Activated naive CD4-positive, alpha-beta T cell treated with anti-CD3 and anti-CD28 coated beads for 36 hours (primary cell): ENCODE measurements around the gene SEC14L3. TPM values are rescaled to one million over a fixed set of nuclear protein-coding genes. Genes with fewer than 3 reads are reported as not detected.

Experiments used
- CTCF ChIA-PET: fragments of 350-600 bp; sonication (Branson Sonifier 250); formaldehyde crosslinking; loops from one replicate; lab custom pipeline; 2021; ENCODE audit warnings: antibody characterized with exemption; lab: Charles Lee
- DNase-seq: peaks from one replicate; pipeline ENCODE4 v3.0.0-alpha.2; 2020
- H3K27ac Mint-ChIP-seq: one replicate; pipeline ENCODE4 v1.8.0; 2021; ENCODE audit warnings: mild to moderate bottlenecking, mixed read lengths
- H3K27me3 Mint-ChIP-seq: one replicate; pipeline ENCODE4 v1.8.0; 2021; ENCODE audit warnings: low read depth, mixed read lengths
- H3K36me3 Mint-ChIP-seq: one replicate; pipeline ENCODE4 v1.8.0; 2021; ENCODE audit warnings: low read depth, mixed read lengths
- H3K4me1 Mint-ChIP-seq: one replicate; pipeline ENCODE4 v1.8.0; 2021; ENCODE audit warnings: low read depth, mixed read lengths
- H3K4me3 Mint-ChIP-seq: one replicate; pipeline ENCODE4 v1.8.0; 2021; ENCODE audit warnings: mild to moderate bottlenecking, moderate library complexity, mixed read lengths
- H3K9me3 Mint-ChIP-seq: one replicate; pipeline ENCODE4 v1.8.0; 2021; ENCODE audit warnings: mixed read lengths
- intact Hi-C: fragments of 100-400 bp; cut with micrococcal nuclease; formaldehyde crosslinking; loops from one replicate; pipeline ENCODE4 v1.15.1; 2023
- total RNA-seq, 2 experiments: library from RNA; stranded (reverse); gene quantifications; one replicate each; pipeline ENCODE4 v1.2.3, GENCODE V29; 2021

SEC14L3 gene
- total RNA-seq, 2 experiments from 2014 or later: not detected

DNA sequence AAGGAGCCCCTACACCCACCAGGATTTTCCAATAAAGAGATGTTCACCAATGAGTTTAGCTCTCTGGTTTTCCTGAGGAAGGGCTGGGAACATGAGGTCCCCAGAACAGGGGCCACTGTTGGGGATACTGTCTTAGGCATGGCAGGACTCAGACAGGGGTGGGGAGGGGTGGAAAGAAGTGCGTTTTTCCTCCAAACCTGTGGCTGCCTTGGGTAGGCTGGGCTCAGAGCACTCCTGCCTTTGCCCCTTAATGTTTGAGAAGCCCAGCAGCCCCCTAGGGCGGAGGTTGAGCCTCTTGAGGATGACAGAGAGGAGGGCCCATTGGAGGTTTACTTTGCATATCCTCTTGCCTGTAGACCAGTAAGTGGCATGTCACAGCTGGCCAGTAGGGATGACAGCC, 35.6 kb downstream of the SEC14L3 start:
- H3K4me1 Mint-ChIP-seq: peaks cover 22% of the 10 kb centered on the region
- intact Hi-C loops: loop anchor here (5.0 kb wide), 1 partner anchor 156 kb away; the partner anchor contains the start of gene PES1
- H3K36me3 Mint-ChIP-seq: peaks cover 7% of the 10 kb centered on the region
- H3K27ac Mint-ChIP-seq: peak overlapping the region; percentile 95
- H3K4me3 Mint-ChIP-seq: peak overlapping the region; percentile 84
- peaks cover 8% of the 10 kb centered on the region for H3K9me3 Mint-ChIP-seq
- peaks cover 12% of the 10 kb centered on the region for H3K27me3 Mint-ChIP-seq
- CTCF ChIA-PET: interaction anchor here (1.2 to 3.3 kb wide), 4 partner anchors 8 to 148 kb away, joined by 3 to 11 read pairs (median 8); no protein-coding TSS in a partner anchor
- no peak for DNase-seq

GRCh38 chr22:30435674-30436126, 36.1 kb downstream of the SEC14L3 start:
- intact Hi-C loops: loop anchor here (1.0 to 5.0 kb wide), 2 partner anchors 11 to 157 kb away; partner anchors contain the start of gene PES1
- Mint-ChIP-seq H3K4me1 (peaks cover 22% of the 10 kb centered on the region), H3K4me3 (peak overlapping the region; percentile 84), H3K27me3 (peaks cover 12% of the 10 kb centered on the region), H3K27ac (peak overlapping the region; percentile 95), H3K9me3 (peaks cover 8% of the 10 kb centered on the region), H3K36me3 (peaks cover 7% of the 10 kb centered on the region)
- CTCF ChIA-PET: interaction anchor here (1.2 to 3.3 kb wide), 5 partner anchors 9 to 148 kb away, joined by 3 to 11 read pairs (median 7); no protein-coding TSS in a partner anchor
- peak; percentile 90 for DNase-seq

DNA sequence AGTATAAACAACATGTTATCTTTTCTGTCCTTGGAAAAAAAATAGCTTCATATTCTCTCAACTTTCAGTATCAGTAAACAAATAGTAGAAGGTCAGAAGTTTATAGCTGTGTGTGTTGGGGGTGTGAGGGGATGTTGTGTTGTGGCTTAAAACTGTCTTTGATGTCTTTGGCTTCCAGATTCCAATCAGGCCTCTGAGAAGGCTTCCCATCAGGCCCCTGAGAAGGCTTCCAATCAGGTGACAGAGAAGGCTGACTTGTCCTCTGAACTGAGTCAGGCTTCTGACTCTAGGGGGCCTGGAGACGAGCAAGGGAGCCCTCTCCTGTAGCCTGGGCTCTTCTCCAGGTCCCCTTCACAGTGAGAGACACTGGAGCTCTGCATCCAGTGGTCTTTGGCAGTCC, 37.0 kb downstream of the SEC14L3 start:
- intact Hi-C loops: loop anchor here (1.0 to 5.0 kb wide), 2 partner anchors 11 to 157 kb away; partner anchors contain the start of gene PES1
- H3K4me3 Mint-ChIP-seq: peak overlapping the region; percentile 84
- CTCF ChIA-PET: interaction anchor here (0.5 to 3.3 kb wide), 5 partner anchors 8 to 147 kb away, joined by 3 to 16 read pairs (median 5); no protein-coding TSS in a partner anchor
- peaks cover 6% of the 10 kb centered on the region for H3K27me3 Mint-ChIP-seq
- peaks cover 22% of the 10 kb centered on the region for H3K4me1 Mint-ChIP-seq
- H3K27ac Mint-ChIP-seq: peak overlapping the region; percentile 95
- no peak for DNase-seq
- H3K36me3 Mint-ChIP-seq: peaks cover 7% of the 10 kb centered on the region
- peaks cover 8% of the 10 kb centered on the region for H3K9me3 Mint-ChIP-seq

DNA sequence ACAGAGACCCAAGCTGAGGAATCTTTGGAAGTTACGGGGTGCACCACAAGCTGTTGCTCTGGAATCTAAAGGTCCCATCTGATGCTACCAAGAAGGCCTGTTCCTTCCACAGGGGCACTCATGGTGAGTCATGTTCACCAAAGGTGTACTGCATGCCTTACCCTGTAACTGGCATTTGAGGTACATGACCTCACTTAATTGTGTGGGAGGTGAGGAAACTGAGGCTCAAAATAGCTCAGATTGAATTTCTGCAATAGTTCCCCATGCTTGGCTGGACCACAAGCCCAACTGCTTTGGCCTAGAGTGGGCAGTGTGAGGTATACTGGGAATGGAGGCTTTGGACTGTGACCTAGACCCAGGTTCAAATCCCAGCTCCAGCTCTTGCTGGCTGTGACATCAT, 38.0 kb downstream of the SEC14L3 start:
- H3K36me3 Mint-ChIP-seq: peaks cover 7% of the 10 kb centered on the region
- intact Hi-C loops: no loop called here
- peak overlapping the region; percentile 95 for H3K27ac Mint-ChIP-seq
- no peak for DNase-seq
- CTCF ChIA-PET: interaction anchor here (1.2 to 2.7 kb wide), 3 partner anchors 10 to 12 kb away, joined by 4 to 16 read pairs (median 4); no protein-coding TSS in a partner anchor
- H3K27me3 Mint-ChIP-seq: peaks cover 6% of the 10 kb centered on the region
- no peak overlapping the region for H3K4me3 Mint-ChIP-seq
- H3K4me1 Mint-ChIP-seq: peaks cover 22% of the 10 kb centered on the region
- peaks cover 8% of the 10 kb centered on the region for H3K9me3 Mint-ChIP-seq

GRCh38 chr22:30433227-30433626, 38.6 kb downstream of the SEC14L3 start:
- no peak for DNase-seq
- peaks cover 22% of the 10 kb centered on the region for H3K4me1 Mint-ChIP-seq
- H3K4me3 Mint-ChIP-seq: no peak overlapping the region
- peaks cover 1% of the 10 kb centered on the region for H3K27me3 Mint-ChIP-seq
- intact Hi-C loops: no loop called here
- CTCF ChIA-PET: interaction anchor here (1.6 to 2.7 kb wide), 2 partner anchors 9 to 13 kb away, joined by 4 to 16 read pairs; no protein-coding TSS in a partner anchor
- peaks cover 7% of the 10 kb centered on the region for H3K36me3 Mint-ChIP-seq
- H3K27ac Mint-ChIP-seq: no peak overlapping the region
- peaks cover 8% of the 10 kb centered on the region for H3K9me3 Mint-ChIP-seq

GRCh38 chr22:30432520-30432919, 39.3 kb downstream of the SEC14L3 start:
- Mint-ChIP-seq H3K4me1 (peaks cover 22% of the 10 kb centered on the region), H3K9me3 (peaks cover 8% of the 10 kb centered on the region), H3K4me3 (no peak overlapping the region), H3K27me3 (no peaks in the 10 kb centered on the region), H3K36me3 (peaks cover 7% of the 10 kb centered on the region), H3K27ac (no peak overlapping the region)
- intact Hi-C loops: no loop called here
- CTCF ChIA-PET: interaction anchor here (1.6 kb wide), 1 partner anchor 14 kb away, joined by 4 read pairs; no protein-coding TSS in a partner anchor
- DNase-seq: no peak

GRCh38 chr22:30432096-30432495, 39.7 kb downstream of the SEC14L3 start:
- intact Hi-C loops: no loop called here
- H3K4me3 Mint-ChIP-seq: no peak overlapping the region
- H3K4me1 Mint-ChIP-seq: peaks cover 26% of the 10 kb centered on the region
- peaks cover 8% of the 10 kb centered on the region for H3K9me3 Mint-ChIP-seq
- CTCF ChIA-PET: interaction anchor here (1.3 kb wide), 1 partner anchor 40 kb away, joined by 3 read pairs; no protein-coding TSS in a partner anchor
- no peak overlapping the region for H3K27ac Mint-ChIP-seq
- H3K27me3 Mint-ChIP-seq: no peaks in the 10 kb centered on the region
- peaks cover 7% of the 10 kb centered on the region for H3K36me3 Mint-ChIP-seq
- no peak for DNase-seq

- Mint-ChIP-seq H3K9me3 (peaks cover 8% of the 10 kb centered on the region), H3K36me3 (peaks cover 10% of the 10 kb centered on the region), H3K27me3 (no peaks in the 10 kb centered on the region), H3K4me1 (peaks cover 30% of the 10 kb centered on the region), H3K27ac (no peak overlapping the region), H3K4me3 (no peak overlapping the region)
- intact Hi-C loops: no loop called here
- CTCF ChIA-PET: interaction anchor here (1.1 to 1.3 kb wide), 5 partner anchors 35 to 142 kb away, joined by 3 to 4 read pairs (median 3); partner anchors contain the start of genes CASTOR1 and SEC14L2
- no peak for DNase-seq
Measured at GRCh38 chr22:30430933-30431332, 40.9 kb downstream of the SEC14L3 start.

DNA sequence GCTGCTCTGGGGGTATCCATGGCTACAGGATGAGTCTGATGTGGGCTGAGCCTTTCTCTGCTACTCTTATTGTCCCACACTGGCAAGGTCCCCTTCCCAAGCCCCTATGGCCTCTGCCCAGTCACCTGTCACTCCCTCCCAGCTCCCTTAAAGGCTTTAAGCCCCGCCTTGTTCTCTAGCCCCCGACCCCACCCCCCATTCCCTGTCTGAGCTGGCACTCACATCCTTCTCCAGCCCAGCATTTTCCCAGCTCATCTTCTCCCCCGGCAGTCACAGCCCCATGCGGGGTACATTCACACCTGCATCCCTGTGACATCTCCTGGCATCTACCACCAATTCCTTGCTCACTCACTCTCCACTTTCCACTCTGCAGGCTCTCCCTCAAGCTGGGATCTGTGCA, 41.9 kb downstream of the SEC14L3 start:
- Mint-ChIP-seq H3K4me1 (peaks cover 24% of the 10 kb centered on the region), H3K36me3 (peaks cover 2% of the 10 kb centered on the region), H3K4me3 (no peak overlapping the region), H3K9me3 (no peaks in the 10 kb centered on the region), H3K27ac (no peak overlapping the region), H3K27me3 (no peaks in the 10 kb centered on the region)
- CTCF ChIA-PET: interaction anchor here (1.2 to 1.9 kb wide), 3 partner anchors 19 to 141 kb away, joined by 3 to 4 read pairs (median 3); partner anchors contain the start of genes CASTOR1 and SEC14L2
- intact Hi-C loops: no loop called here
- no peak for DNase-seq

DNA sequence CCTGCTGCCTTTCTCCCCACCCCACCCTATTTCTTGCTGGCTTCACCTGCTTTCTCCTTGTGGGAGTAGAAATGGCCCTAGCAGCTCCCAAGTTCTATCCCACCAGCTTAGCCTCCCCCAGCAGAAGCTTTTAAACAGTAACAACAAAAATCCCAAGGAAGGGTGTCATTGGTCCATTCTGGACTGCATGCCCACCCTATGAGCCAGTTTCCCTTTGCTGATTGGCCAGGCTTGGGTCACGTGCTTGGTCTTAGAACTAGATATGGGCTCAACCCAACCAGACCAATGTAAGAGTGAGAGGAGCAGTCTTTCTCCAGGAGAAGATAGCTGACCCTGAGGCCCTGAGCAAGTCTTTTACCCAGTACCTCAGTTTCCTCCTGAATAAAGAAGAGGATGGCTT, 43.9 kb downstream of the SEC14L3 start:
- peaks cover 4% of the 10 kb centered on the region for H3K36me3 Mint-ChIP-seq
- no peak overlapping the region for H3K4me3 Mint-ChIP-seq
- no peaks in the 10 kb centered on the region for H3K9me3 Mint-ChIP-seq
- H3K27me3 Mint-ChIP-seq: no peaks in the 10 kb centered on the region
- CTCF ChIA-PET: interaction anchor here (0.6 to 5.2 kb wide), 5 partner anchors 14 to 57 kb away, joined by 3 to 66 read pairs (median 3); no protein-coding TSS in a partner anchor
- peaks cover 19% of the 10 kb centered on the region for H3K4me1 Mint-ChIP-seq
- intact Hi-C loops: no loop called here
- DNase-seq: no peak
- no peak overlapping the region for H3K27ac Mint-ChIP-seq

DNA sequence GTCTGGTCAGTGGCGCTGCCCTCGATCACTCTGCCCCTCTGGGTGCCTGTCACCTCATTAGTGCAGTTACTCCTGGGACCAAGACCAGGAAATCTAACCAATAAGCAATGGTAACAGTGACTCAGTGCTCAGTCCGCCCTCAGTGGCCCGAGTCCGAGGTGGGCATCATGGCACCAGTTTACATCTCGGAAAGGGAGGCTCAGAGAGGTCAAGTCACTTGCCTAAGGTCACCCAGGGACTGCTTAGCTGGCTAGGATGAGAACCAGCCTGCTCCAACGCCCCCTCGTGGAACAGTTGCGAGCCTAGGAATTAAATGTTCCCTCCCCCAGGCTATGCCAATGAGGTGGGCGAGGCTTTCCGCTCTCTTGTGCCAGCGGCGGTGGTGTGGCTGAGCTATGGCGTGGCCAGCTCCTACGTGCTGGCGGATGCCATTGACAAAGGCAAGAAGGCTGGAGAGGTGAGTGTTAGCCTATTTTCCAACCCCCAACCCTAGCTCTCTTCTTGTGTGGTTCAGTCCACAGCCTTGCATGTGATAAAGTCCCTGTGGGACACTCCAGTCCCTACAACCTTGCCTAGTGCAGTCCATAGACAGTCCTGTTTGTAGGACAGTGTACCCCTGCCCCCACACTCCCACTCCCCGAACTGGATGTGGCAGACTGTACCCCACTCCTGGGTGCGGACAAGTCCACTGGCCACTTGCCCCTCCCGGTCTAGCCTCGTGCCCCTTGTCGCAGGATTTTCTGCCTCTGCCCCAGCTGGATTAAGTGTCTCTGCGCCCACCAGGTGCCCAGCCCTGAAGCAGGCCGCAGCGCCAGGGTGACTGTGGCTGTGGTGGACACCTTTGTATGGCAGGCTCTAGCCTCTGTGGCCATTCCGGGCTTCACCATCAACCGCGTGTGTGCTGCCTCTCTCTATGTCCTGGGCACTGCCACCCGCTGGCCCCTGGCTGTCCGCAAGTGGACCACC, 45.1 kb downstream of the SEC14L3 start:
- peak overlapping the region; percentile 94 for H3K27ac Mint-ChIP-seq
- peak; percentile 96 for DNase-seq
- H3K4me1 Mint-ChIP-seq: peaks cover 31% of the 10 kb centered on the region
- CTCF ChIA-PET: interaction anchor here (0.5 to 6.0 kb wide), 15 partner anchors 8 to 778 kb away, joined by 3 to 66 read pairs (median 5); partner anchors contain the start of gene SEC14L2
- peak overlapping the region; percentile 97 for H3K4me3 Mint-ChIP-seq
- H3K9me3 Mint-ChIP-seq: no peaks in the 10 kb centered on the region
- intact Hi-C loops: loop anchor here (1.0 kb wide), 2 partner anchors 30 to 35 kb away; no protein-coding TSS in a partner anchor
- no peaks in the 10 kb centered on the region for H3K27me3 Mint-ChIP-seq
- H3K36me3 Mint-ChIP-seq: peaks cover 13% of the 10 kb centered on the region
